Stimulated activated CD8-positive, alpha-beta memory T cell treated with anti-CD3 and anti-CD28 coated beads, Interleukin-7, amount 100 ng/mL, for 48 hours (primary cell): Measurements from ENCODE around the gene OR4K15.
"Not testable (repeated sequence)": the region's sequence is repeated elsewhere in the genome, so short reads cannot be mapped to it uniquely, and the experiment has no call there.

Experiments used
- DNase-seq, 2 donors: peaks; one replicate each; pipeline ENCODE4 v3.0.0-alpha.2; 2020; ENCODE audit warnings: low read depth in 1 of 2; ENCODE audit errors: extremely low read depth in 1 of 2

OR4K15 gene, protein sequence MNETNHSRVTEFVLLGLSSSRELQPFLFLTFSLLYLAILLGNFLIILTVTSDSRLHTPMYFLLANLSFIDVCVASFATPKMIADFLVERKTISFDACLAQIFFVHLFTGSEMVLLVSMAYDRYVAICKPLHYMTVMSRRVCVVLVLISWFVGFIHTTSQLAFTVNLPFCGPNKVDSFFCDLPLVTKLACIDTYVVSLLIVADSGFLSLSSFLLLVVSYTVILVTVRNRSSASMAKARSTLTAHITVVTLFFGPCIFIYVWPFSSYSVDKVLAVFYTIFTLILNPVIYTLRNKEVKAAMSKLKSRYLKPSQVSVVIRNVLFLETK

DNA sequence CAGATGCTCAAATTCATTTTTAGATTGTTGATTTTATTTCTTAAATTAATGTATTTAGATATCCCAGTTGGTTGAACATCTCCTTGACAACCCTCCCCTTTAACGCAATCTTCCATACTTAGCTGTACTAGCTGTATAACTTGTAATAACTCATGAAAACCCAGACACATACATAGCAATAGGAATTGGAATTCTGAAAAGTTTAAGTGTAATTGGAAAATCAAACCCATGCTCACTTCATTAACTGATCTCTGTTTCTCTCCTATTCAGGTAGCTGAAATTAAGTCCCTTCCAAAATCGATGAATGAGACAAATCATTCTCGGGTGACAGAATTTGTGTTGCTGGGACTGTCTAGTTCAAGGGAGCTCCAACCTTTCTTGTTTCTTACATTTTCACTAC is at the start of gene OR4K15:
Gene OR4K15 (plus strand): TSS at position 301 of the 400 bp plus-strand sequence. CDS start 0 bp downstream, at position 301.
- DNase-seq: no peak

DNA sequence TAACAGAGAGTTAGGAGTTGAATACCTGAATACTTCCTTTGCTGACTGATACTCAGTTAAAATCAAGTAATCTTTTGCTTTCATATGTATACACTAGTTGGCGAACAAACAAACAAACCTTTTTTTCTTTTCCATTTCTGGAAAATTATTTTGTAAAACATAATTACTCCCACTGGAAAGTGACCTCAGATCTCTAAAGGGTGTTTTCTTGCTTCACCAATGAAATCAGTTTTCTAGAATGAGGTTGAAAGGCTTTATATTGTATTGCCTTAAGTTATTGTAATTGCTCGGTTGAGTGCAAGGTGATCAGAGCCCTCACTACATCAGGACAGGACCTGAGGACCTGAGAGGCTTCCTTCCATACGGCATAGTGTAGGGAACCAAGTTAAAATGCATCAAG is 44.8 kb upstream of the OR4K15 start, which contains the start of gene OR4K1:
Gene OR4K1 (plus strand): TSS at position 301 of the 400 bp plus-strand sequence. CDS start 4,750 bp downstream, outside the sequence.
- DNase-seq: no peak

DNA sequence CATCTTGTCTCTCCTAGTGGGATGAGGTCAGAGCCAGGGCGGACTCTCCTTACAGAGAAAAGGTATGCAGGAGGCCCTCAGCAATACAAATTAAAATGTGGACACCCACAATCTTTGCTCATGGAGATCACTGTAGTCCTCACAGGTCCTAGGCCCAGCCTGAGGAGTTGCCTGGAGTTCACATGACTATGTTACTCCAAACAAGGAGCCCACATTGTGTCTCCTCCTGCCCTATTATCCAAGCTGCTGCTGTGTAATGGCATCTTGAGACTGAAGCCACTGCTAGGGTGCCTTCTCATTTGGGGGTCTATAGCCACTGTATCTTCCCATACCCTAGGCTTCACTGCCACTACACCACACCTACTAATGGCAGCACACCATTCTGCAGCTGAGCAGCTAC is 33.7 kb upstream of the OR4K15 start:
- DNase-seq: no peak

DNA sequence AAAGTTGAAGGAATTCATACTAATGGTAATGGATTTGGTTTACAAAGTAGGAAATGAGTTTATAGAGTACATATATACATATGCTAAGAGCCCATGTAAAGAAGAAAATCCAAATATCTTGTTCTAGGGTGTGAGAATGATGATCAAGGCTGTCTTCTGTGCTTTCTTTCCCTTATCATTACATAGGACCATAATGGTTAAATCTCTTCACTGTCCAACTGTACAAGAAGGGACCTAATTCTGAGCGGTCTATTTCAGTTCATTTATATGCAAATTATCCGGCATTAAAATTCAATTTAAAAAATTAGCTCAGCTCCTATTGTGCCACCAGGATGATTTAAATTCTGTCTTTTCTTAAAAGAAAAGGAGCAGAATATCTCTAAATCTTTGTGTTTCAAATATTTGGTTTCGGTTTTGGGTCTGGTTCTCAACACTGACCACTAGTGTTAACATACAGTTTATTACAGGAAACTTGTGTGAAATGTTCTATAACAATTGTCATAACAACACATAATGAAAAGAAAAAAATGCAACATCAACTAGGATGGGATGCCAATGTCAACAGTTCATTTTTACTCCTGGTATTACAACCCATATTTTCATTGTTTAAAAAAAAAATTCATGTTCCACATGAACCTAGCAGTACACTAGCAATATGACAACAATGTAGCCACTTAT is 27.8 kb upstream of the OR4K15 start:
- no peak for DNase-seq

DNA sequence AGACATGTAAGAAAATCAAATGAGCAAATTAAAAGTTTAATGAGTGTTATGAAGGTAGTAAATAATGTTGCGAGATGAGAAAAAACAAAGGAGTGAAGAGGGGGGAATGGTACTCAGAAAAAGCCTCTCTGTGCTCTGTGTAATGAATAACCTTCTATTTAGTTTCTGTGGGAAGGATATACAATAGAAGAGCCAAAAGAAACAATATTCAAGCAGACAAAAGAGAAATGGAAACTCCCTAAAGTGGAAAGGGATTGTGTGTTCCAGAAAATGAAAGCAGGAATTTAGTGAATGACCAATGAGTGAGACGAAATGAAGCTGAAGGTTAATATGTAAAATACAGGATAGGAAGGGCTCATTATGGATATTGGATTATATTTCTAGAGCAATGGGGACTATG is 26.2 kb upstream of the OR4K15 start:
- no peak for DNase-seq

DNA sequence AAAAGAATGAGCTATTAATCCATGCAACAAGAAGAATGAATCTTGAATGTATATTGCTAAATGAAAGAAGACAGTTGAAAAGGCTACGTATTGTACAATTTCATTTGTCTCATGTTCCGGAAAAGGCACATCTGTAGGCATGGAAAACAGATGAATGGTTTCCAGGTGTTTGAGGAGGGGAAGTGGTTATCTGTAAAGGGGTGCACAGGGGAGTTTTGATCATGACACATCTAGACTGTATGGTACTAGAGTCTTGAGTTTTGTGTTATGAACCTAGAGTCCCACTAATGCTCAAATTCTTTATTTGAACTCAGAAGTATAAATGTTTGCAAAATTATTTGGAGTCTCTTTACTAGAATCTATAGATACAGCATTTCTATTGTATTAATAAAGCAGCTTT is 5.7 kb upstream of the OR4K15 start:
- not testable (repeated sequence) for DNase-seq

DNA sequence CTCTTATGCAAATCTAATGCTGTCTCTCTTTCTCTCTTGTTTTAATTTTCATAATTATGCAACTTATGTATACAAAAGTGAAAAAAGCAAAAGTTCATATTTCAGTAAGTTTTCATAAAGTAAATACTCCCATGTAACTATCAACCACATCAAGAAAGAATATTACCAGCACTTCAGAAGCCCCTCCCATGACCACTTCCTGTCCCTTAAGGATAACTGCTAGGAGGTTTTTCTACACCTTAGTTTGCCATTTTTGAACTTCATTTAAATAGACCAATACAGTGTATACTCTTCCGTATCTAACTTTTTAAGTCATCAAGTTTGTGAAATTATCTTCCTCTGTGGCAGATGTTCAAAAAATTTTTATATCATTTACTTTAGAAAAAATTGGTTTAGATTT is 547 bp upstream of the OR4K15 start:
- no peak for DNase-seq

DNA sequence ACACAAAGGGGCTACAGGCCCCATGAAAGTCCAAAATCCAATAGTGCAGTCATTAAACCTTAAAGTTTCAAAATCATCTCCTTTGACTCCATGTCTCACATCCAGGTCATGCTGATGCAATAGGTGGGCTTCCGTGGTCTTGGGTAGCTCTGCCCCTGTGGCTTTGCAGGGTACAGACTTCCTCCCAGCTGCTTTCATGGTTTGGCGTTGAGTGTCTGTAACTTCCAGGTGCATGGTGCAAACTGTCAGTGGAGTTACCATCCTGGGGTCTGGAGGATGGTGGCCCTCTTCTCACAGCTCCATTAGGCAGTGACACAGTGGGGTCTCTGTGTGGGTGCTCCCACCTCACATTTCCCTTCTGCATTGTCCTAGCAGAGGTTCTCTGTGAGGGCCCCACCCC is 18.0 kb downstream of the OR4K15 start:
- no peak for DNase-seq

DNA sequence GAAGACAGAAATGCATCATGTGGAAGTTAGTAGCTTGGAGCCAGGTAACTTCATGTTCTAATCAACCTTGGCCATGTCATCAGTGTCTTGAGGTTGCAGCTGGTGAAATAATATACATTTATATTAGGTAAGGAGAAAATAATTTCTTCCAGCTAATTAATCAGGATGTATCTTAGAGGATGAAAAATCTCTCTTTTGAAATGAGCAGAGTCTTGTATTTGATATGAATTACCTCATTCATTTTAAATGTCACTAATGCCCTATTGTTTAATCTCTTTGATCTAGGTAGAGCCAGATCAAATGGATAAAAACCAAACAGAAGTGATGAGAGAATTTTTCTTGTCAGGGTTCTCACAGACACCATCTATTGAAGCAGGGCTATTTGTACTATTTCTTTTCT is 26.5 kb downstream of the OR4K15 start, which contains the start of gene OR4Q2:
Gene OR4Q2 (plus strand): TSS at position 301 of the 400 bp plus-strand sequence.
- DNase-seq: no peak

DNA sequence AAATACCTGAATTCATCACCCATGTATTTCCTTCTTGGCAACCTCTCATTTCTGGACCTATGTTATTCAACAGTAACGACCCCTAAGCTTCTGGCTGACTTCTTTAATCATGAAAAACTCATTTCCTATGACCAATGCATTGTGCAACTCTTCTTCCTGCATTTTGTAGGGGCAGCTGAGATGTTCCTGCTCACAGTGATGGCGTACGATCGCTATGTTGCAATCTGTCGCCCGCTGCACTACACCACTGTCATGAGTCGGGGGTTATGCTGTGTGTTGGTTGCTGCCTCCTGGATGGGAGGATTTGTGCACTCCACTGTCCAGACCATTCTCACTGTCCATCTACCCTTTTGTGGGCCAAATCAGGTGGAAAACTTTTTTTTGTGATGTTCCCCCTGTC is 26.9 kb downstream of the OR4K15 start:
- DNase-seq: no peak

DNA sequence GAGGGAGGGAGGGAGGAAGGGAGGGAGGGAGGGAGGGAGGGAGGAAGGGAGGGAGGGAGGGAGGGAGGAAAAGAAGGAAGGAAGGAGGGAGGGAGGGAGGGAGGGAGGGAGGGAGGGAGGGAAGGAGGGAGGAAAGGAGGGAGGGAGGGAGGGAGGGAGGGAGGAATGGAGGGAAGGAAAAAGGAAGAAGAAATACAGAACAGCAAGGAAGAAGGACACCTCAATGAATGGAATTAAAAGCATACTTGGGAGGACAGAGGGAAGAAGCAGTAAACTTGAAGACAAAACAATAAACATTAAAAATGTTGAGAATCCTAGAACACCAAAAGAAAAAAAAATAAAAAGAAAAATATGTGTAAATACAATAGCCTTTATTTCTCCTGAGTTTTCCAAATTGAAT is 32.8 kb downstream of the OR4K15 start:
- DNase-seq: no peak

DNA sequence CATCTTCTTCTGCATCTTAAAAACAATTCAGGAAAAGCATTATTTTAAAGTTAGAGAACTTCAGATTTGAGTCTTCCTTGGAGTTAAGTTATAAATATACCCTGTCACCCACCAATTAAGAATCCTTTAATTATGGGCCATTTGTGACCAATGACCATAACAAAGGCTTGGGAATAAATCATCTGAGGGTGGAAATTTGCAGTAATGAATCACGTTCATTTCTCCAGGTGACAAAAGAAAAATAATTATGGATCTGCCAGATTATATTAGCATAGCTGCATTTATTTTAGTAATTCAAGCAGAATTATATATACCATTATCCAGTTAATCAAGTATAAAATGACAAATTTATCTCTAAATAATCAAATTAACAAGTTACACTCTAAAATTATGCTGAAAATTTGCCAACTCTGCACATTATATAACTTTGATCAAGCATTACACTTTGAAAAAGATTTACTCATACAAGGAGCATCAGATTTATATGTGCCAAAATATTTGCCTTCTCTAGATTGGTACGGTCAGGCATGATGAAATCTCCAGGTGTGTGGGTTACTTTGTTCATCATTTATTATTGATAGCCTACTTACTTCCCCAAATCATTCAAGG is 44.0 kb downstream of the OR4K15 start, which contains the start of gene OR4K14:
Gene OR4K14 (minus strand): TSS at position 51 of the 609 bp plus-strand sequence. CDS start 4,114 bp downstream, outside the sequence.
- no peak for DNase-seq
